ENCODE data around the gene VGLL4.

DNA sequence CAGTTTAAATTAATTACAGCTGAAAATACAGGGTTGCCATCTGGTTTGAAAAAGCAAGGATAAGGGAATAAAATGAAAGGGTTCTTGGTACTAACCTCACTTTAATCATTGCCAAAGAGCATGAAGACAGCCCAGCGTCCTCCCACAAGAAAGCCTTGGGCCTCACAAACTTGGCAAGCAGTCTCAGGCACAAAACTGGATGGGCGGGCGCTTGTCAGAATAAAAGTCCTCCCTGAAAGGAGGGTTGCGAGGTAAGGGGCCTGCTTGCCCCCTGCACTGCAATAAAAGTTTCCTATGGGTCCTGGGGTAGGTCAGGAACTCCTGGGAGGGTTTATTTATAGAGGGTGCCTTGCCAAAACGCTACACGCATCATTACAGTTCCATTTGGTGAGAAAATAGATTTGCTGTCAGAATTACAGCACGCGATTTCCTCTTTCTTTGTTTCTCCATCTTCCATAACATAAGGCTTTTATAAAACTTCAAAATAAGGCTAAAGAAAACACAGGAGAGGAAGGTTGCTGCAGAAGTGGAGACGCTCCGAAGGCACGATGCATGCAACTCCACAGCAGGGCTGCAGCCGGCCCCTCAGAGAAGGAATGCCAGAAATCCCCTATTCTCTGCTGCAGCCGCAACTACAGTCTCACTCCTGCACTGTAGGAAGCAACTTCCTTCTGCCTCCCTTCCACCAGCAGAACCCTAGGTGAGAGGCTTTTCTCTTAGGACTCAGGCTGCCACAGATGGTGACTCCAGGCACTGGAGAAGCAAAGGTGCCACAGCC, 61.3 kb downstream of the VGLL4 start:
- TF ChIP-seq, protein P1, sequence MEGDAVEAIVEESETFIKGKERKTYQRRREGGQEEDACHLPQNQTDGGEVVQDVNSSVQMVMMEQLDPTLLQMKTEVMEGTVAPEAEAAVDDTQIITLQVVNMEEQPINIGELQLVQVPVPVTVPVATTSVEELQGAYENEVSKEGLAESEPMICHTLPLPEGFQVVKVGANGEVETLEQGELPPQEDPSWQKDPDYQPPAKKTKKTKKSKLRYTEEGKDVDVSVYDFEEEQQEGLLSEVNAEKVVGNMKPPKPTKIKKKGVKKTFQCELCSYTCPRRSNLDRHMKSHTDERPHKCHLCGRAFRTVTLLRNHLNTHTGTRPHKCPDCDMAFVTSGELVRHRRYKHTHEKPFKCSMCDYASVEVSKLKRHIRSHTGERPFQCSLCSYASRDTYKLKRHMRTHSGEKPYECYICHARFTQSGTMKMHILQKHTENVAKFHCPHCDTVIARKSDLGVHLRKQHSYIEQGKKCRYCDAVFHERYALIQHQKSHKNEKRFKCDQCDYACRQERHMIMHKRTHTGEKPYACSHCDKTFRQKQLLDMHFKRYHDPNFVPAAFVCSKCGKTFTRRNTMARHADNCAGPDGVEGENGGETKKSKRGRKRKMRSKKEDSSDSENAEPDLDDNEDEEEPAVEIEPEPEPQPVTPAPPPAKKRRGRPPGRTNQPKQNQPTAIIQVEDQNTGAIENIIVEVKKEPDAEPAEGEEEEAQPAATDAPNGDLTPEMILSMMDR (IDR thresholded peaks at IDR 0.05; ENCODE audit: poor library complexity, severe bottlenecking): no peak
- TF ChIP-seq EP300 (conservative IDR thresholded peaks at IDR 0.05; ENCODE audit: poor library complexity, severe bottlenecking) (no peak), POLR2AphosphoS5 (IDR thresholded peaks at IDR 0.05) (no peak), TAF1 (IDR thresholded peaks at IDR 0.05; ENCODE audit: low read depth) (peak; percentile 9), EZH2 (IDR thresholded peaks at IDR 0.05; ENCODE audit: borderline replicate concordance, insufficient read depth, low read length, poor library complexity, severe bottlenecking) (no peak)
